Stimulated activated CD8-positive, alpha-beta memory T cell treated with anti-CD3 and anti-CD28 coated beads, Interleukin-4, amount 100 ng/mL, for 48 hours (primary cell): Measurements from ENCODE around the gene CGB7.
"Not testable (repeated sequence)": the region's sequence is repeated elsewhere in the genome, so short reads cannot be mapped to it uniquely, and the experiment has no call there.

Experiments used
- DNase-seq: peaks from one replicate; pipeline ENCODE4 v3.0.0-alpha.2; 2020

Gene CGB7

DNA sequence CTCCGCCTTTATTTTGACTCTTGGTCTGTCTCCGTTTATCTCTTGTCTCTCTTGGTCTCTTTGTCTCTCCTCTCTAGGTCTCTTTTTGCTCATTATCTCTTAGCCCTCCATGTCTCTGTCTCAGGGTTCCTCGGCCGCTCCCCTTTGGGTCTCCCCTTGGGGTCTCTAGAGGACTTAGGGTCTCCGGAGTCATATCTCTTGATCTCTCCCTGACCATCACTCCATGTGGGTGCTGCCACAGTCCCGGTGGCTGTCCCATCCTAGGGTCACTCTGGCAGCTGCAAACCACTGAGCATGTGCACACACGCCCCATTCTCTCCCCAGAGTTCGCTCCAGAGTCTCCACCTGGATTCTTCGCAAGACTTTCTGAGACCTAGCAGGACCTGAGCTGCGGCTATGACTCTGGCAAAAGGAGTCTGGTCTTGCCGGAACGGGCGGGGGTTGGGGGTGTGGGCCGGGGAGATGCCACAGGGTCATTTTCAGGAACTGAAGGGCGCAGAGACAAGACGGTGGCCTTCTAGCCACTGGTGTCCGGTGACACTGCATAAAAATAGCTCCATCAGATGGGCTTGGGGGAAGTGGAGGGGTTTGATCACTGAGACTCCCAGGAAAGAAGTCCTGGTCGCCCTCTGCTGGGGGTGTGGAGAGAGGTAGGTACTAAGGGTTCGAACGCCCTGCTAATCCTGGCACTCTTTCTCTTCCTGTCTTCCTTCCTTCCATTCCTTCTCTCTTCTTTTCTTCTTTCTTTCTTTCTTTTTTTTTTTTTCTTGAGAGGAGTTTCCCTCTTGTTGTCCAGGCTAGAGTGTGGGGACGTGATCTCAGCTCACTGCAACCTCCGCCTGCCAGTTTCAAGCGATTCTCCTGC, 16.2 kb upstream of the CGB7 start:
- no peak for DNase-seq

DNA sequence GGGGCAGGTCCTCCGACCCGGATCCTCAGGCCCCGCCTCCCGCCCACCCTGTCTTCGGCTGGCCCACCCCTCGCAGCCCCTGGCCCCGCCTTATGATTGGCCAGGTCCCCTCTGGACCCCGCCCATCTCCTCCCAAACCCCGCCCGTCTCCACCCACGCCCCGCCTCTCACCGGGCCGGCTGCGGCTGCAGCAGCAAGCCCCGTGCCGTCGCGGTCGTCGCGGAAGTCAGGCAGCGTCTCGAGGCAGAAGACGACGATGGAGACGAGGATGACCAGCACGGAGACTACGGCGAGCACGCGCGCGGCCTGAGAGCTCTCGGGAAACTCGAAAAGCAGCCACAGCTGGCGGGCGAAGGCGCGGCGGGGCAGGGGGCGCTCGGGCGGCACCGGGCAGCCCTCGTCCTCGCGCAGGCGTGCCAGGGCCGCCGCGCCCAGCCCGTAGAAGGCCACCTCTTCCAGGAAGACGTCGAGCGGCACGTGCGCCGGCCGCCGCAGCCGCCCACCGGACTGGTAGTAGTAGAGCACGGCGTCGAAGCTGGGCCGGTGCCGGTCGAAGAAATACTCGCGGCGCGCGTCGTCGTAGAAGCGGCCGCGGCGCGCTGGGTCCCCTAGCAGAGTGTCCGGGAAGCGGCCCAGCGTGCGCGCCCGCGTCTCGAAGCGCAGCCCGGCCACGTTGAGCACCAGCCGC, 14.5 kb upstream of the CGB7 start:
- no peak for DNase-seq

DNA sequence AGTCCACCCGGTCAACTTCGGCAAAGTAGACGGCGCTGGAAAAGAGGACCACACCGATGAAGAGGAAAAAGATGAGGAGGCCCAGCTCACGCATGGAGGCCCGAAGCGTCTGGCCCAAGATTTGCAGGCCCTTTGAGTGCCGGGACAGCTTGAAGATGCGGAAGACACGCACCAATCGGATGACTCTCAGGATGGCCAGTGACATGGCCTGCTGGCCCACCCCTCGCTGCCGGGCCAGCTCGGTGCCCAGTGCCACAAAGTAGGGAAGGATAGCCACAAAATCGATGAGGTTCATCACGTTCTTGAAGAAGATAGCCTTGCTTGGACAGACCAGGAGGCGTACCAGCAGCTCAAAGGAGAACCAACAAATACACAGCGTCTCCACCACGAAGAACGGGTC, 12.9 kb upstream of the CGB7 start:
- DNase-seq, result no peak

GRCh38 chr19:49069026-49069425, 11.5 kb upstream of the CGB7 start:
- no peak for DNase-seq

- DNase-seq, result no peak
Observed at GRCh38 chr19:49067554-49067953, 10.0 kb upstream of the CGB7 start.

DNA sequence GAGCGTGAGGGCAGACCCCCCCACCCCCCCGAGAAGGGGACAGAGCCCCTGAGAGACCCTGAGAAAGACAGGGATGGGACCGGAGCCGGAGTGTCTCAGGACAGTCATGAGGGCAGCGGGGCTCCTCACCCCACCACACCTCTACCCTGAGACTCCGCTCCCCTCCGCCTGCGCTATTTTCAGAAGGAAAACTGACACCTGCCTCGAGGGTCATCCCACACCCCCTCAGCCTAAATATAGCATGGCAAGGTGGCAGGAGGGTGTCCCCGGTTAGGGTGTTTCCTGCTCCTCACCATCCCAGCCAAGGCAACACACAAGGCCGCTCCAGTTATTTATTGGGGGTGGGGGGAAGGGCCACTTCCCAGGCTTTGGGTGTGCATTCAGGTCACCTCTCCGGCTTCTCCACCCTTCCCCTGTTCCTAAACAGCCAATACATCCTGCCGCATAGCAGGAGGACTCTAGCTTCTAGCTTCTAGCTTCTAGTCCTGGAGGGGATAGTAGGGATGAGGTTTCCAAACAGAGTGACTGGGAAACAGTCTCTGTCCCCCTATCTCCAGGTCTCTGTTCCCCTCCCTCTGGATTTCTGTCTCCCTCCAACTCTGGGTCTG, 8.5 kb upstream of the CGB7 start:
- DNase-seq, result no peak

DNA sequence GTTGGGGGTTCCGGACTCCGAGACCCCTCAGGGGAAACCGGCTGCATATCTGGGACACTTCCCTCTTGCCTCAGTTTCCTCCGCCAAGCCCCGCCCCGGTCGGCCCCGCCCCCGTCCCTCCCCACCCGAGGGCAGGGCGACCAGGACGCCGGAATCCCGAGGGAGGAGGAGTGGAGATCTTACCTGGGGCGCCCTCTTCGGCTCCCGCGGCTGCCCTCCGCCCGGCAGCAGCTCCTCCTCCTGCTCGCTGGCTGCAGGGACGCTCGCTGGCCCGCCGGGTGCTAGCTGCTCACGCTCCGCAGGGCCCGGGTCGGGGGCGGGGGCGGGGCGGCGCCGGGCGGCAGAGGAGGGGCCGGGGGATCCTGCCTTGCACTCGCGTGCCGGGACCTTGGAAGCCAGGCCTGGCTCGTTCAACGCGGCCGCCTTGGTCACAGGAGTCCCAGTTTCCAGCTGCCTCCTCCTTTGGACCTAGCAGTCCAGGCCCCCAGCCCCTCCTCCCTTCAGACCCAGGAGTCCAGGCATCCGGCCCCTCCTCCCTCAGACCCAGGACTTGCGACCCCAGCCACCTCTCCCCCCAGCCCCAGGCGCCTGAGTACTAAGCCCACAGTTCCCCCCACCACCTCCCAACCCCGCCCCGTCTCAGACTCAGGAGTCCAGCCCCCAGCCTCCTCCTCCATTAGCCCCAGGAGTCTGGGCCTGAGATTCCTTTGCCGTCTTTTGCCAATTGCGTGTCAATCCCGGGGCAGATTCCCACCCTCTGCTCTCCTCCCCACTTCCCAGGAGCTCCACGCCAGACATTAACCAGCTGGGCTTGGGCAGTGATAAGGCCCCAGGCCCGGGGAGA, 7.4 kb upstream of the CGB7 start, which contains the start of gene NTF4:
NTF4 (minus strand) TSS at position 51 of the 844 bp plus-strand sequence. CDS start 2,821 bp downstream, outside the sequence.
- no peak for DNase-seq

DNA sequence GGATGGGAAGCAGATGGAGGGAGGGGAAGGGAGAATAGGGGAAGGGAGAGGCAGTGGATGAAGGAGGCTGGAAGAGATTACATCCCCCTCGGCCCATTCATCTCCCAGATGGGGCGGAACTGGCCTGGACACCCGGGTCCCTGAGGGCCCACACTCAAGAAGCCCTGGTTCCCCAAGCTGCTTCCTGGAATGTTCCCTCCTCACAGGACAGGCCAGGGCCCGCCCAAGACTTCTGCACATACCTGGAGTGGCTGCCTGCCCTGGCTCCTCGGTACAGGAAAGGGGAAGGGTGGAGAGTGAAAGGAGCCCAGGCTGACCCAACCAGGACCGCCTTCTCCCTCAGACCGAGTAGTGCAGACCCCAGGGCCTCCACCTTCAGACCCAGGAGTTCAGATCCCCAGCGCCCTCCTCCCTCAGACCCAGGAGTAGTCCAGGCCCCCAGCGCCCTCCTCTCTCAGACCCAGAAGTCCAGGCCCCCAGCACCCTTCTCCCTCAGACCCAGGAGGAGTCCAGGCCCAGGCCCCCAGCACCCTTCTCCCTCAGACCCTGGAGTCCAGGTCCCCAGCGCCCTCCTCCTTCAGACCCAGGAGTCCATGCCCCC, 6.6 kb upstream of the CGB7 start:
- DNase-seq, result no peak

GRCh38 chr19:49061445-49061844, 3.9 kb upstream of the CGB7 start:
- DNase-seq, result no peak

GRCh38 chr19:49061000-49061399, 3.5 kb upstream of the CGB7 start:
- no peak for DNase-seq

DNA sequence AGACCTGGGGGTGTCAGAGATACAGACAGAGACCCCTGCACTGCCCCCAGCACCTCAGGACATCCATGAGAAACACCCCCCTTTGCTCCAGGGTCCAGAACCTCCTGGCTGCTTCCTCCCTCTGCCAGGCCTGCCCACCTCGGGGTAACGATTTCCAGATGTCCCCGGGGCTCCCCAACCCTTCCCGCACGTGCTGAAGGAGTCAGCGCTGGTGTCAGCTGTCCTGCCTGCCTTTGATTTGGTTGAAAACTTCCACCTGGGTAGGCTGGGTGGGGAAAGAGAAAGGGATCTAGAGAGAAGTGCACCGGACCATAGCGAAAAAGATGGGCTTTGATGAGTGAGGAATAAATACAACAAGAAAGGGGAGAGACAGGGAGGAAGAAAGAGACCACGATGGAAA, 1.5 kb upstream of the CGB7 start:
- no peak for DNase-seq

- peak; percentile 54 for DNase-seq
Observed at GRCh38 chr19:49058562-49058961, 1.0 kb upstream of the CGB7 start.

- not testable (repeated sequence) for DNase-seq
Observed at GRCh38 chr19:49056902-49057596, 500 bp downstream of the CGB7 start.

- peak; percentile 73 for DNase-seq
Observed at GRCh38 chr19:49056101-49056901, 1.2 kb downstream of the CGB7 start.

DNA sequence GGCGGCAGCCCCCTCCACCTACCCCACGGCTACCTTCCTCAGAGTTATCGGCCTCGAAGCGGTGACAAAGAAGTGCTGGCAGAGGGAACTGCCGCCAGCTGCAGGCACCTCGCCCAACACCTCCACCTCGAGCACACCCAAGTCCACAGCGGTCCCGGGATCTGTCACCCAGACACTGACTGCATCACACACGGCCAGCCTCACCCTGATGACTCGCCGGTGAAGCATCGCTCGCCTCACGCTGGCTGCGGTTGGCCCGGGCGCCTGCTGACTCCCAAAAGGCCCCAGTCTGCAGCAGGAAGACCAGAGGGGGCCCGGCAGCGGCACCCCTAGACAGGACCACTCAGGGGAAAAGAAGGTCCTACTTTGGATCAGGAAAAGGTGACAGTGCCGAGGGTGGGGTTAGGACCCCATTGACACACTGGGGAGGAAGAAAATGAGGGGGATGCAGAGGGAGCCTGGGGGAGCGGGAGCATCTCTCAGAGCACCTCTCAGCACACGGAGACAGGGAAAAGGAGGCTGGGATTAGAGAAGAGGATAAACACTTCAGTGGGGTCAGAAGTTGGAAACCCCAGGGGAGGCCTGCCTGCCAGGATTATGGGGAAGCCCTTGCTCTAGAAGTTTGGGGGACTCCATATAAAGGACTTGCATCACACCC, 7.0 kb downstream of the CGB7 start:
- DNase-seq, result not testable (repeated sequence)

DNA sequence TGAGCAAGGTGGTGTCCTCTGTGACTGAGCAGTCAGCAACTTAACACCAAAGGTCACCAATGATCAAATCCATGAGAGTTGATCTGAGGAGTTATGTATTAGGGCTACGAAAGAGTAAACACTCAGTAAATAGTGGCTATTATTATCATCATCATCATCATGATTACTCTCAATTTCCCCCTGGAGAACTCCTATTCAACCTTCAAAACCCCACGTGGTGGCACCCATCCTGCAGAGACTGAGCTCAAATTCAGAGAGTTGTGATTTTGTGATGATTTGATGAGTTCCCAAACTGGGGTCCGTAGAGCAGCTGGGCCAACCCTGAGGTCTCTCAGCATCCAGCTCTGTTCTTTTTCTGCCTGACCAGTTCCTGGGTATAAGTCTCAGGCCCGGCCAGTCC, 7.7 kb downstream of the CGB7 start:
- DNase-seq, result not testable (repeated sequence)

DNA sequence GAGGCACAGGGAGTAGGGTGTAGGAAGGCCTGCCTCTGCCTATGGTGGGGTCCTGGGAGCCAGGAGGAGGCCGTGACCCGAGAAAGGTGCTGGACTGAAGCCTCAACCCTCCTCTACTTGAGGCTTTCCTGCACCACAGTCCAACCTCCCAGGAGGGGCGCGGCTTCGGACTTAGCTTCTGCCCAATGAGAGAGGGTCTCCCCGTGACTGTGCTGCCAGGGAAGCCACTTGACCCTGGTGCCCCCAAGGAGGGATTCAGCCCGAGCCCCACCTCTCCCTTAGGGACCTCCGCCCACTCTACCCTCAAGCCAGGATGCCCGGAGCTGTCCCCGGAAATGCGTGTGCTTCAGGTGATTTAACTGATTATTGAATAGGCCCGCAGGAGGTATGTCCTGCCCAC, 8.5 kb downstream of the CGB7 start, which contains the start of gene CGB8:
CGB8 (minus strand) TSS at position 101 of the 400 bp plus-strand sequence. CDS start 372 bp downstream, outside the sequence.
- DNase-seq, result not testable (repeated sequence)

DNA sequence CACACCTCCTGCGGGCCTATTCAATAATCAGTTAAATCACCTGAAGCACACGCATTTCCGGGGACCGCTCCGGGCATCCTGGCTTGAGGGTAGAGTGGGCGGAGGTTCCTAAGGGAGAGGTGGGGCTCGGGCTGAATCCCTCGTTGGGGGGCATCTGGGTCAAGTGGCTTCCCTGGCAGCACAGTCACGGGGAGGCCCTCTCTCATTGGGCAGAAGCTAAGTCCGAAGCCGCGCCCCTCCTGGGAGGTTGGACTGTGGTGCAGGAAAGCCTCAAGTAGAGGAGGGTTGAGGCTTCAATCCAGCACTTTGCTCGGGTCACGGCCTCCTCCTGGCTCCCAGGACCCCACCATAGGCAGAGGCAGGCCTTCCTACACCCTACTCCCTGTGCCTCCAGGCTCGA, 14.0 kb downstream of the CGB7 start, which contains the start of gene CGB5:
CGB5 (plus strand) TSS at position 301 of the 400 bp plus-strand sequence. CDS start 362 bp downstream, outside the sequence.
- not testable (repeated sequence) for DNase-seq

DNA sequence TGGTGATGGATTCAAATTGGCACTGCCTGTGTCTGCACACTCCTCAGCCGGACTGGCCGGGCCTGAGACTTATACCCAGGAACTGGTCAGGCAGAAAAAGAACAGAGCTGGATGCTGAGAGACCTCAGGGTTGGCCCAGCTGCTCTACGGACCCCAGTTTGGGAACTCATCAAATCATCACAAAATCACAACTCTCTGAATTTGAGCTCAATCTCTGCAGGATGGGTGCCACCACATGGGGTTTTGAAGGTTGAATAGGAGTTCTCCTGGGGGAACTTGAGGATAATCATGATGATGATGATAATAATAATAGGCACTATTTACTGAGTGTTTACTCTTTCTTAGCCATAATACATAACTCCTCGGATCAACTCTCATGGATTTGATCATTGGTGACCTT, 14.9 kb downstream of the CGB7 start:
- not testable (repeated sequence) for DNase-seq

DNA sequence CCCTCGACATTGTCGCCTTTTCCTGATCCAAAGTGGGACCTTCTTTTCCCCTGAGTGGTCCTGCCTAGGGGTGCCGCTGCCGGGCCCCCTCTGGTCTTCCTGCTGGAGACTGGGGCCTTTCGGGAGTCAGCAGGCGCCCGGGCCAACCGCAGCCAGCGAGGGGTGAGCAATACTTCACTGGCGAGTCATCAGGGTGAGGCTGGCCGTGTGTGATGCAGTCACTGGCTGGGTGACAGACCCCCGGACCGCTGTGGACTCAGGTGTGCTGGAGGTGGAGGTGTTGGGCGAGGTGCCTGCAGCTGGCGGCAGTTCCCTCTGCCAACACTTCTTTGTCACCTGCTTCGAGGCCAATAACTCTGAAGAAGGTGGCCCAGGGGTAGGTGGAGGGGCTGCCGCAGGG, 15.4 kb downstream of the CGB7 start:
- no peak for DNase-seq
